ENCODE measurements around the gene FILIP1L. TPM values are rescaled to one million over a fixed set of nuclear protein-coding genes. Genes with fewer than 3 reads are reported as not detected.

Gene FILIP1L
- total and polyA plus RNA-seq, 2 of the 13 experiments (the other 11 are each of a cell fraction or from before 2014, with no cell fraction given): 8.1 to 187 TPM

DNA sequence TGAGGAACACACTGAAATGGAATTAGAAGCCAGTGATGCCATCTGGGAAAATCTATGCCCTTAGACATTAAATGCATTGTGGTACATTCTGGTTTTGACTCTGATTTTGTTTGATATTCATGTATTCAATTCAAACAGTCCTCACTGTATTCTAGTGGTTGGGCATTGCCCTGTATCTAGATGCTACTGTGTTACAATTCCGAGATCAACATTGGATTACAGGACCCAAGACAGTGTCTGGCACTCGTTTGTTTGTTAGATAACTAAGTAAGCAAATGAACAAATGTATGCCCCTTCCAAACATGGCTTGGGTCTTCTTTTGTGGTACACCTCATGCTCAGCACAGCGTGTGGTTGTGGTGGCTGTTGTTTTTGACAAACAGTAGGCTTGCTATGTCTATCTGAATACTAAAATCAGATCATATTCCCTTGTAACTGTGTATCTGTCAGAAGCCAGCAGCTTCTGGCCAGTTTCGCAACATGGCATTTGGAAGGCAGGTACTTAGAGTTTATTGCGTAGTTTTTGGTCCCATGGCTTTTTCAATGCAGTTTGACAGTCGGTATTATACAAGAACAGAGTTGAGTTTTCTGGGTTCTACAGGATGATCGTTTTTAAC is 5.7 kb downstream of the FILIP1L start (continued):
- TF ChIP-seq, protein P1, sequence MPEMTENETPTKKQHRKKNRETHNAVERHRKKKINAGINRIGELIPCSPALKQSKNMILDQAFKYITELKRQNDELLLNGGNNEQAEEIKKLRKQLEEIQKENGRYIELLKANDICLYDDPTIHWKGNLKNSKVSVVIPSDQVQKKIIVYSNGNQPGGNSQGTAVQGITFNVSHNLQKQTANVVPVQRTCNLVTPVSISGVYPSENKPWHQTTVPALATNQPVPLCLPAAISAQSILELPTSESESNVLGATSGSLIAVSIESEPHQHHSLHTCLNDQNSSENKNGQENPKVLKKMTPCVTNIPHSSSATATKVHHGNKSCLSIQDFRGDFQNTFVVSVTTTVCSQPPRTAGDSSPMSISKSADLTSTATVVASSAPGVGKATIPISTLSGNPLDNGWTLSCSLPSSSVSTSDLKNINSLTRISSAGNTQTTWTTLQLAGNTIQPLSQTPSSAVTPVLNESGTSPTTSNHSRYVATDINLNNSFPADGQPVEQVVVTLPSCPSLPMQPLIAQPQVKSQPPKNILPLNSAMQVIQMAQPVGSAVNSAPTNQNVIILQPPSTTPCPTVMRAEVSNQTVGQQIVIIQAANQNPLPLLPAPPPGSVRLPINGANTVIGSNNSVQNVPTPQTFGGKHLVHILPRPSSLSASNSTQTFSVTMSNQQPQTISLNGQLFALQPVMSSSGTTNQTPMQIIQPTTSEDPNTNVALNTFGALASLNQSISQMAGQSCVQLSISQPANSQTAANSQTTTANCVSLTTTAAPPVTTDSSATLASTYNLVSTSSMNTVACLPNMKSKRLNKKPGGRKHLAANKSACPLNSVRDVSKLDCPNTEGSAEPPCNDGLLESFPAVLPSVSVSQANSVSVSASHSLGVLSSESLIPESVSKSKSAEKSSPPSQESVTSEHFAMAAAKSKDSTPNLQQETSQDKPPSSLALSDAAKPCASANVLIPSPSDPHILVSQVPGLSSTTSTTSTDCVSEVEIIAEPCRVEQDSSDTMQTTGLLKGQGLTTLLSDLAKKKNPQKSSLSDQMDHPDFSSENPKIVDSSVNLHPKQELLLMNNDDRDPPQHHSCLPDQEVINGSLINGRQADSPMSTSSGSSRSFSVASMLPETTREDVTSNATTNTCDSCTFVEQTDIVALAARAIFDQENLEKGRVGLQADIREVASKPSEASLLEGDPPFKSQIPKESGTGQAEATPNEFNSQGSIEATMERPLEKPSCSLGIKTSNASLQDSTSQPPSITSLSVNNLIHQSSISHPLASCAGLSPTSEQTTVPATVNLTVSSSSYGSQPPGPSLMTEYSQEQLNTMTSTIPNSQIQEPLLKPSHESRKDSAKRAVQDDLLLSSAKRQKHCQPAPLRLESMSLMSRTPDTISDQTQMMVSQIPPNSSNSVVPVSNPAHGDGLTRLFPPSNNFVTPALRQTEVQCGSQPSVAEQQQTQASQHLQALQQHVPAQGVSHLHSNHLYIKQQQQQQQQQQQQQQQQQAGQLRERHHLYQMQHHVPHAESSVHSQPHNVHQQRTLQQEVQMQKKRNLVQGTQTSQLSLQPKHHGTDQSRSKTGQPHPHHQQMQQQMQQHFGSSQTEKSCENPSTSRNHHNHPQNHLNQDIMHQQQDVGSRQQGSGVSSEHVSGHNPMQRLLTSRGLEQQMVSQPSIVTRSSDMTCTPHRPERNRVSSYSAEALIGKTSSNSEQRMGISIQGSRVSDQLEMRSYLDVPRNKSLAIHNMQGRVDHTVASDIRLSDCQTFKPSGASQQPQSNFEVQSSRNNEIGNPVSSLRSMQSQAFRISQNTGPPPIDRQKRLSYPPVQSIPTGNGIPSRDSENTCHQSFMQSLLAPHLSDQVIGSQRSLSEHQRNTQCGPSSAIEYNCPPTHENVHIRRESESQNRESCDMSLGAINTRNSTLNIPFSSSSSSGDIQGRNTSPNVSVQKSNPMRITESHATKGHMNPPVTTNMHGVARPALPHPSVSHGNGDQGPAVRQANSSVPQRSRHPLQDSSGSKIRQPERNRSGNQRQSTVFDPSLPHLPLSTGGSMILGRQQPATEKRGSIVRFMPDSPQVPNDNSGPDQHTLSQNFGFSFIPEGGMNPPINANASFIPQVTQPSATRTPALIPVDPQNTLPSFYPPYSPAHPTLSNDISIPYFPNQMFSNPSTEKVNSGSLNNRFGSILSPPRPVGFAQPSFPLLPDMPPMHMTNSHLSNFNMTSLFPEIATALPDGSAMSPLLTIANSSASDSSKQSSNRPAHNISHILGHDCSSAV (CRISPR knock-in tag; IDR thresholded peaks at IDR 0.05; ENCODE audit: borderline replicate concordance): no peak
- no peak for TF ChIP-seq ZNF781 (CRISPR knock-in tag; IDR thresholded peaks at IDR 0.05; ENCODE audit: borderline replicate concordance, not compliant biosample characterization)

DNA sequence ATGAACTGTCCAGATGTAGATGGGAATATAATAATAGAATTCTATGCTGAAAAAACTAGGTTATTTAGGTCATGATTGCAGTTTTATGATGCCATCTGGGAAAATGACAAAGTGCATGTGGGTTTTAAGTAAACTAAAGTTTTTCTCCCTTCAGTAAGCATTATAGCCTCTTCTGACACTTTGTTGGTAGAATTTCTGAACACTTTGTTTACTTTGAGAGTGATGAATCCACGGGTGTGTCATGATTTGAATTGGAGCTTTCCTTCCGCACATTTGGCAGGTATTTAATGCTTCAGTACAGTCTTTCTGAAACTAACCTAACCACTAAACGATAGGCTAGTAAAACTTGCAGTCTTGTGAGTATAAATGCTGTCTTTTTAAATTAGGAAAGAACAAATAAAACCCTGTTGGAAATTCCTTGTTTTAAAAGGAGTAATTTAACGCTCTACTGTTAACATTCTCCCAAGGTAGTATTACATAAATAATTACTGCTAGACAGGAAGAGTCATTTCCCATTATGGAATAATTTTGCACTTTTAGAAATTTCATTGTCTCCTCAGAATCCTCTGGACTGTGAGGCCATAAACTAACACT is 7.0 kb downstream of the FILIP1L start:
- no peak for ATAC-seq
- intact Hi-C loops (cut with micrococcal nuclease; ENCODE audit: unreplicated experiment) (no loop called here), in situ Hi-C loops (cut with HindIII; ENCODE audit: extremely low pct_ligation_motif_present, low pct_unique_long_range_greater_than_20kb) (no loop called here)
- H3K9me3 ChIP-seq (ENCODE audit: low read length): no peaks in the 10 kb centered on the region
- WGBS (ENCODE audit: low lambda C conversion rate): 90% methylated on average over 4 of the region's 4 CpGs
- H3K9ac ChIP-seq (ENCODE audit: insufficient read depth, low read depth, low read length): no peak overlapping the region
- no peak overlapping the region for H3K4me2 ChIP-seq (ENCODE audit: low read depth, low read length)
- H3K27me3 ChIP-seq (ENCODE audit: control insufficient read depth in 1 of 2, insufficient read depth in 2 of 2, low read length in 2 of 2): no peaks in the 10 kb centered on the region
- CTCF ChIA-PET (ENCODE audit: low intra/inter-chr PET ratio, low total read pairs): no interaction called here
- H3K36me3 ChIP-seq (replicated peaks in 1 of 2; ENCODE audit: control insufficient read depth in 1 of 2, insufficient read depth in 2 of 2, low read length in 2 of 2): no peaks in the 10 kb centered on the region
- H3K27ac ChIP-seq (ENCODE audit: extremely low read length, insufficient read depth, low read length): no peak overlapping the region
- POLR2A ChIA-PET: interaction anchor here (1.8 to 1.9 kb wide), 2 partner anchors 9 to 31 kb away, joined by 4 to 5 read pairs; no protein-coding TSS in a partner anchor
- H4K20me1 ChIP-seq (ENCODE audit: insufficient read depth, low read length): no peaks in the 10 kb centered on the region
- H3K4me1 ChIP-seq (ENCODE audit: insufficient read depth, low read length): peaks cover 59% of the 10 kb centered on the region
- H3K4me3 ChIP-seq (replicated peaks in 1 of 3; ENCODE audit: insufficient read depth in 1 of 3, low read depth in 2 of 3, low read length in 3 of 3): no peak overlapping the region
- no TSS peak for BruUV-seq (replicated peaks)
- no peaks in the 10 kb centered on the region for H3K79me2 ChIP-seq (ENCODE audit: insufficient read depth, low read length)
- FAIRE-seq: no peak
- no peak for DNase-seq (ENCODE audit: low spot score)
- H2AFZ ChIP-seq (ENCODE audit: low read length): peak overlapping the region; percentile 25
- TF ChIP-seq, protein P2, sequence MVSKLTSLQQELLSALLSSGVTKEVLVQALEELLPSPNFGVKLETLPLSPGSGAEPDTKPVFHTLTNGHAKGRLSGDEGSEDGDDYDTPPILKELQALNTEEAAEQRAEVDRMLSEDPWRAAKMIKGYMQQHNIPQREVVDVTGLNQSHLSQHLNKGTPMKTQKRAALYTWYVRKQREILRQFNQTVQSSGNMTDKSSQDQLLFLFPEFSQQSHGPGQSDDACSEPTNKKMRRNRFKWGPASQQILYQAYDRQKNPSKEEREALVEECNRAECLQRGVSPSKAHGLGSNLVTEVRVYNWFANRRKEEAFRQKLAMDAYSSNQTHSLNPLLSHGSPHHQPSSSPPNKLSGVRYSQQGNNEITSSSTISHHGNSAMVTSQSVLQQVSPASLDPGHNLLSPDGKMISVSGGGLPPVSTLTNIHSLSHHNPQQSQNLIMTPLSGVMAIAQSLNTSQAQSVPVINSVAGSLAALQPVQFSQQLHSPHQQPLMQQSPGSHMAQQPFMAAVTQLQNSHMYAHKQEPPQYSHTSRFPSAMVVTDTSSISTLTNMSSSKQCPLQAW (CRISPR knock-in tag; IDR thresholded peaks at IDR 0.05): no peak
- no peak for TF ChIP-seq ZNF83 (CRISPR knock-in tag; IDR thresholded peaks at IDR 0.05; ENCODE audit: borderline replicate concordance)
- no peak for TF ChIP-seq DNMT3B (CRISPR knock-in tag; conservative IDR thresholded peaks at IDR 0.05)
- TF ChIP-seq SMC3 (IDR thresholded peaks at IDR 0.05; ENCODE audit: low read length): no peak
- TF ChIP-seq, protein P3, sequence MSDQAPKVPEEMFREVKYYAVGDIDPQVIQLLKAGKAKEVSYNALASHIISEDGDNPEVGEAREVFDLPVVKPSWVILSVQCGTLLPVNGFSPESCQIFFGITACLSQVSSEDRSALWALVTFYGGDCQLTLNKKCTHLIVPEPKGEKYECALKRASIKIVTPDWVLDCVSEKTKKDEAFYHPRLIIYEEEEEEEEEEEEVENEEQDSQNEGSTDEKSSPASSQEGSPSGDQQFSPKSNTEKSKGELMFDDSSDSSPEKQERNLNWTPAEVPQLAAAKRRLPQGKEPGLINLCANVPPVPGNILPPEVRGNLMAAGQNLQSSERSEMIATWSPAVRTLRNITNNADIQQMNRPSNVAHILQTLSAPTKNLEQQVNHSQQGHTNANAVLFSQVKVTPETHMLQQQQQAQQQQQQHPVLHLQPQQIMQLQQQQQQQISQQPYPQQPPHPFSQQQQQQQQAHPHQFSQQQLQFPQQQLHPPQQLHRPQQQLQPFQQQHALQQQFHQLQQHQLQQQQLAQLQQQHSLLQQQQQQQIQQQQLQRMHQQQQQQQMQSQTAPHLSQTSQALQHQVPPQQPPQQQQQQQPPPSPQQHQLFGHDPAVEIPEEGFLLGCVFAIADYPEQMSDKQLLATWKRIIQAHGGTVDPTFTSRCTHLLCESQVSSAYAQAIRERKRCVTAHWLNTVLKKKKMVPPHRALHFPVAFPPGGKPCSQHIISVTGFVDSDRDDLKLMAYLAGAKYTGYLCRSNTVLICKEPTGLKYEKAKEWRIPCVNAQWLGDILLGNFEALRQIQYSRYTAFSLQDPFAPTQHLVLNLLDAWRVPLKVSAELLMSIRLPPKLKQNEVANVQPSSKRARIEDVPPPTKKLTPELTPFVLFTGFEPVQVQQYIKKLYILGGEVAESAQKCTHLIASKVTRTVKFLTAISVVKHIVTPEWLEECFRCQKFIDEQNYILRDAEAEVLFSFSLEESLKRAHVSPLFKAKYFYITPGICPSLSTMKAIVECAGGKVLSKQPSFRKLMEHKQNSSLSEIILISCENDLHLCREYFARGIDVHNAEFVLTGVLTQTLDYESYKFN (CRISPR knock-in tag; conservative IDR thresholded peaks at IDR 0.05): no peak

All from HepG2 (cell line).